Fibroblast of lung (primary cell): ENCODE results near the gene BCL10. TPM values are rescaled to one million over a fixed set of nuclear protein-coding genes. Genes with fewer than 3 reads are reported as not detected.

Experiments used
- DNase-seq, 2 donors: peaks; one replicate each; pipeline versions ENCODE4 v3.0.0 to v3.0.0-alpha.2; 2010; ENCODE audit warnings: low read depth in 2 of 2
- H2AFZ ChIP-seq: 2 replicates; pipeline ENCODE4 v1.5.1; 2012; ENCODE audit warnings: low read length, control low read depth, inconsistent platforms
- H3K27ac ChIP-seq: 2 replicates; pipeline ENCODE4 v1.5.1; 2011; ENCODE audit warnings: low read length, control low read depth; ENCODE audit not compliant: insufficient read depth
- H3K27me3 ChIP-seq: 2 replicates; pipeline ENCODE4 v1.5.1; 2011; ENCODE audit warnings: mild to moderate bottlenecking, low read length; ENCODE audit not compliant: control insufficient read depth, insufficient read depth
- H3K36me3 ChIP-seq: 2 replicates; pipeline ENCODE4 v1.5.1; 2011; ENCODE audit warnings: low read length; ENCODE audit not compliant: control insufficient read depth, insufficient read depth
- H3K4me1 ChIP-seq: 2 replicates; pipeline ENCODE4 v1.5.1; 2011; ENCODE audit warnings: low read length; ENCODE audit not compliant: control insufficient read depth, insufficient read depth; ENCODE audit errors: extremely low read depth
- H3K4me2 ChIP-seq: 2 replicates; pipeline ENCODE4 v1.5.1; 2011; ENCODE audit warnings: low read length, control low read depth; ENCODE audit not compliant: insufficient read depth; ENCODE audit errors: extremely low read depth
- H3K4me3 ChIP-seq, 4 experiments: fragments of 200-600 bp in 1 of 4; sonication (generic) in 1 of 4; replicated peaks in 1 of 4; 2 replicates each; pipeline ENCODE4 v1.5.1; 2011 to 2016; ENCODE audit warnings: low read length in 4 of 4, low read depth in 3 of 4, mild to moderate bottlenecking in 3 of 4, control low read depth in 2 of 4, inconsistent platforms in 1 of 4, mixed read lengths in 1 of 4; ENCODE audit not compliant: insufficient read depth in 1 of 4; ENCODE audit errors: control extremely low read depth in 1 of 4
- H3K79me2 ChIP-seq: 2 replicates; pipeline ENCODE4 v1.5.1; 2012; ENCODE audit warnings: mild to moderate bottlenecking, low read length, inconsistent platforms; ENCODE audit not compliant: control insufficient read depth, insufficient read depth
- H3K9ac ChIP-seq: 2 replicates; pipeline ENCODE4 v1.5.1; 2011; ENCODE audit warnings: mild to moderate bottlenecking, low read length, control low read depth; ENCODE audit not compliant: insufficient read depth
- H3K9me3 ChIP-seq: 2 replicates; pipeline ENCODE4 v1.5.1; 2012; ENCODE audit warnings: low read depth, low read length; ENCODE audit not compliant: control insufficient read depth, insufficient read depth
- H4K20me1 ChIP-seq: 2 replicates; pipeline ENCODE4 v1.5.1; 2011; ENCODE audit warnings: low read length; ENCODE audit not compliant: control insufficient read depth, insufficient read depth; ENCODE audit errors: extremely low read depth
- CTCF ChIP-seq, 2 donors: IDR thresholded peaks in 1 of 2; conservative IDR thresholded peaks in 1 of 2; 1 replicate in 1 of 2; 2 replicates in 1 of 2; pipeline ENCODE4 v1.5.1; 2011 to 2012; ENCODE audit warnings: low read length in 2 of 2, control low read depth in 1 of 2, inconsistent platforms in 1 of 2, low read depth in 1 of 2, mild to moderate bottlenecking in 1 of 2
- EZH2 ChIP-seq: IDR thresholded peaks from 2 replicates; pipeline ENCODE4 v1.5.1; 2012; ENCODE audit warnings: low read length, control low read depth, mild to moderate bottlenecking; ENCODE audit errors: missing control alignments
- polyA plus RNA-seq, 2 donors: library from polyadenylated mRNA; depleted of rRNA in 1 of 2; stranded (reverse) in 1 of 2; unstranded in 1 of 2; fragments of >200 nt; gene quantifications; 2 replicates each; pipeline ENCODE4 v1.2.1, GENCODE V29; 2011 to 2012; ENCODE audit warnings: missing spikeins in 1 of 2
- total RNA-seq: library from RNA; depleted of rRNA; stranded (reverse); fragments of >200 nt; gene quantifications from 2 replicates; pipeline ENCODE4 v1.2.1, GENCODE V29; 2014

BCL10 gene
- total and polyA plus RNA-seq, 2 donors (not counting 1 experiment from before 2014, with no cell fraction given) = 18.8 to 30.2 TPM

DNA sequence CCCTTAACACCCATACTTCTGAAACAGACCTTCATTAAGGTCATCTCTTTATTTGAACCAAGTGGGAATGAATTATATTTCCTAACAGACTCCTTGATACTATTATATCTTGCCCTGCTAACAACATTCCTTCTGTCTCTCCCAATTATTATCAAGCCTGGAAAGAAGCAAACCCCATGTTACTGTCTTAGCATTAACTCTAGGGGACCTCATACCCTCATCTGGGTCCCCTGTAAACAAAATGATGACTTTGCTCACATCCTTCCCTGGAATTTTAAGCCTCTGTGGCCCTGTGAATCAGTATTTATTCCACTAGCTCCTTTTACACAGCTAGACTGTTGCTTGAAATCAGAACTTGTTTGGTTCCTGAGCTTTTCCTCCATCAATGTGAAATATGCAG lies 38.3 kb upstream of the BCL10 start:
- TF ChIP-seq CTCF (conservative IDR thresholded peaks at IDR 0.05 in 1 of 2, IDR thresholded peaks at IDR 0.05 in 1 of 2; ENCODE audit: low read depth in 1 of 2, low read length in 2 of 2) (no peak), EZH2 (no peak)
- peaks cover 35% of the 10 kb centered on the region for H3K4me1 ChIP-seq

DNA sequence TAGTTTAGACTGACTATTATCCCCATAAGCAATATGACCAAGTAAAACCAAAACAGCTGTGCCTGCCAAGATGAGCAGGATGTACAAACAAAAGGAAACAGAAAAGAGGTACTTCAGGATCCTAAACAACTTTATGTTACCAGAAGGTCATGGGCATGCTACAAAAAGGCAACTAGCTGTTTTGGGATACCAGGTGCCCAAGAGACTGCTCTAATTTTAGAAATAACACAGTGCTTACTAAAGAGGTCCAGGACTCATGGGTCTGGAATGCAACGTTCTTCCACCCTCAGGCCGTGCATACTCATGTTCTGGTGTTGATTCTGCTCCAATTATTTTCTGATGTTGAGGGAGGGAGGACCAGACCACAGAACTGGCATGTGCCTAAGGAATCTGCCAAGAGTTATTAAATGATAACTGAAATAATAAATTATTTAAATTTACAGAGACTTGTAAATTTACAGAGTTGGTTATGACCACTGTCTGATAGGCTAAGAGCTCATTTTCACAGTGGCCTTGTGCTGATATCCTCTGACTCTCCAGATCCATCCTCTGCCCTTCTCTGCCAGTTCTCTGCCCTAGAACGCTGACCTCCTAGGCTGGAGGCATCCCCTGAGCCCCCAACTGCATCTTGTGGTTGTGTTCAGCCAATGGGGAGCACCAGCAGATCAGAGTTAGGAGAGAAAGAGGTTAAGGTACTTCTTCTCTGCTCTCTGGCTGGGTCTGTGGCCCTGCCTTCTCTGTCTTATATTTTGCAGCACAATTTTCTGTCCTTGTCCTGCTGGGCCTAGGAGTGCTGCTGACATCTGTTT lies 37.7 kb upstream of the BCL10 start:
- H3K4me2 ChIP-seq = peak overlapping the region; percentile 74

More for the DNA sequence above, 38.3 kb upstream of the BCL10 start:
- no peaks in the 10 kb centered on the region for H3K36me3 ChIP-seq
- no peak overlapping the region for H3K4me3 ChIP-seq
- no peak overlapping the region for H3K9ac ChIP-seq
- H3K4me2 ChIP-seq = peak overlapping the region; percentile 59
- no peaks in the 10 kb centered on the region for H3K9me3 ChIP-seq
- no peak overlapping the region for H2AFZ ChIP-seq
- DNase-seq = peak in 1 of 2 donors; percentile 51
- H3K27me3 ChIP-seq = no peaks in the 10 kb centered on the region
- no peaks in the 10 kb centered on the region for H4K20me1 ChIP-seq
- peaks cover 3% of the 10 kb centered on the region for H3K79me2 ChIP-seq
- peak overlapping the region; percentile 95 for H3K27ac ChIP-seq

GRCh38 chr1:85311818-85312217 lies 35.4 kb upstream of the BCL10 start:
- peaks cover 34% of the 10 kb centered on the region for H3K4me1 ChIP-seq
- H3K27me3 ChIP-seq = no peaks in the 10 kb centered on the region
- no peak overlapping the region for H3K27ac ChIP-seq
- no peak overlapping the region for H3K4me2 ChIP-seq
- TF ChIP-seq EZH2 = no peak
- TF ChIP-seq CTCF (conservative IDR thresholded peaks at IDR 0.05 in 1 of 2, IDR thresholded peaks at IDR 0.05 in 1 of 2; ENCODE audit: low read depth in 1 of 2, low read length in 2 of 2) = no peak
- H3K79me2 ChIP-seq = peaks cover 3% of the 10 kb centered on the region
- H3K9ac ChIP-seq = no peak overlapping the region
- no peaks in the 10 kb centered on the region for H3K9me3 ChIP-seq
- H4K20me1 ChIP-seq = no peaks in the 10 kb centered on the region
- H2AFZ ChIP-seq = no peak overlapping the region
- no peak overlapping the region for H3K4me3 ChIP-seq
- DNase-seq = no peak
- no peaks in the 10 kb centered on the region for H3K36me3 ChIP-seq

More for the DNA sequence above, 37.7 kb upstream of the BCL10 start:
- H3K36me3 ChIP-seq = no peaks in the 10 kb centered on the region
- H4K20me1 ChIP-seq = no peaks in the 10 kb centered on the region
- H3K9ac ChIP-seq = no peak overlapping the region
- no peak overlapping the region for H3K4me3 ChIP-seq
- peaks cover 3% of the 10 kb centered on the region for H3K79me2 ChIP-seq
- peak overlapping the region; percentile 95 for H3K27ac ChIP-seq
- peak; percentile 87 to 97 for DNase-seq
- H3K9me3 ChIP-seq = no peaks in the 10 kb centered on the region
- H3K27me3 ChIP-seq = no peaks in the 10 kb centered on the region
- H2AFZ ChIP-seq = no peak overlapping the region
- H3K4me1 ChIP-seq = peaks cover 34% of the 10 kb centered on the region
- TF ChIP-seq CTCF (conservative IDR thresholded peaks at IDR 0.05 in 1 of 2, IDR thresholded peaks at IDR 0.05 in 1 of 2; ENCODE audit: low read depth in 1 of 2, low read length in 2 of 2) (no peak), EZH2 (no peak)
